Testis (tissue), 3 donors: ENCODE data around the gene C16orf86. TPM values are rescaled to one million over a fixed set of nuclear protein-coding genes. Genes with fewer than 3 reads are reported as not detected.
A peak's percentile ranks its signal among the peaks of the same experiment; 100 is the strongest.

Source experiments
- DNase-seq: peaks from one replicate; pipeline ENCODE4 v3.0.0-alpha.2; 2019
- H3K27ac ChIP-seq, 2 donors: fragments of 200-600 bp; sonication (generic); one replicate each; pipeline ENCODE4 v1.5.1; 2019
- H3K27me3 ChIP-seq: fragments of 200-600 bp; sonication (generic); one replicate; pipeline ENCODE4 v1.5.1; 2019
- H3K36me3 ChIP-seq: fragments of 200-600 bp; sonication (generic); one replicate; pipeline ENCODE4 v1.5.1; 2017; ENCODE audit warnings: low read depth; ENCODE audit errors: missing control alignments
- H3K4me1 ChIP-seq: fragments of 200-600 bp; sonication (generic); one replicate; pipeline ENCODE4 v1.5.1; 2019
- H3K4me3 ChIP-seq, 2 donors: fragments of 200-600 bp; sonication (generic); one replicate each; pipeline ENCODE4 v1.5.1; 2017 to 2019
- H3K9me3 ChIP-seq: fragments of 200-600 bp; sonication (generic); one replicate; pipeline ENCODE4 v1.5.1; 2017
- POLR2A ChIP-seq: fragments of 450-650 bp; IDR thresholded peaks from one replicate; pipeline ENCODE4 v1.6.1; 2017; ENCODE audit warnings: antibody characterized with exemption, mild to moderate bottlenecking, moderate library complexity
- WGBS, 2 donors: methylation state at CpG; one replicate each; pipeline ENCODE4 v1.1.5; 2018; 5-methylcytosine and 5-hydroxymethylcytosine counted together
- intact Hi-C: fragments of 100-400 bp; cut with DNase I; formaldehyde crosslinking; loops from one replicate; pipeline ENCODE4 v1.15.1; 2023; ENCODE audit warnings: low total_unique reads
- polyA plus RNA-seq: library from polyadenylated mRNA; stranded (reverse); fragments of 350-450 nt; fragmentation: Illumina TruSeq; extraction: RNeasy Lipid Tissue Mini Kit (QIAGEN cat#74804); gene quantifications from one replicate; pipeline ENCODE4 v1.2.3, GENCODE V29; 2014; ENCODE audit warnings: low read depth, low replicate concordance; ENCODE audit not compliant: insufficient read depth
- total RNA-seq, 2 donors: library from RNA; depleted of rRNA; stranded (reverse); fragments of >200 nt; gene quantifications; one replicate each; pipeline ENCODE4 v1.2.3, GENCODE V29; 2016
- TF ChIP-seq, protein P1 (sequence below), 3 experiments: fragments of 450-650 bp in 2 of 3; fragments of 200-600 bp in 1 of 3; sonication (generic) in 1 of 3; IDR thresholded peaks; one replicate each; pipeline ENCODE4 v1.5.1; 2016 to 2019; ENCODE audit warnings: antibody characterized with exemption in 3 of 3, mild to moderate bottlenecking in 2 of 3, moderate library complexity in 1 of 3

Gene C16orf86
- total and polyA plus RNA-seq, 3 donors from 2014 or later, result 38.7 to 77.9 (median 43.4) TPM

- intact Hi-C loops, result no loop called here
- H3K27ac ChIP-seq, result no peak overlapping the region
- H3K4me3 ChIP-seq, result no peak overlapping the region
- TF ChIP-seq, protein P1, sequence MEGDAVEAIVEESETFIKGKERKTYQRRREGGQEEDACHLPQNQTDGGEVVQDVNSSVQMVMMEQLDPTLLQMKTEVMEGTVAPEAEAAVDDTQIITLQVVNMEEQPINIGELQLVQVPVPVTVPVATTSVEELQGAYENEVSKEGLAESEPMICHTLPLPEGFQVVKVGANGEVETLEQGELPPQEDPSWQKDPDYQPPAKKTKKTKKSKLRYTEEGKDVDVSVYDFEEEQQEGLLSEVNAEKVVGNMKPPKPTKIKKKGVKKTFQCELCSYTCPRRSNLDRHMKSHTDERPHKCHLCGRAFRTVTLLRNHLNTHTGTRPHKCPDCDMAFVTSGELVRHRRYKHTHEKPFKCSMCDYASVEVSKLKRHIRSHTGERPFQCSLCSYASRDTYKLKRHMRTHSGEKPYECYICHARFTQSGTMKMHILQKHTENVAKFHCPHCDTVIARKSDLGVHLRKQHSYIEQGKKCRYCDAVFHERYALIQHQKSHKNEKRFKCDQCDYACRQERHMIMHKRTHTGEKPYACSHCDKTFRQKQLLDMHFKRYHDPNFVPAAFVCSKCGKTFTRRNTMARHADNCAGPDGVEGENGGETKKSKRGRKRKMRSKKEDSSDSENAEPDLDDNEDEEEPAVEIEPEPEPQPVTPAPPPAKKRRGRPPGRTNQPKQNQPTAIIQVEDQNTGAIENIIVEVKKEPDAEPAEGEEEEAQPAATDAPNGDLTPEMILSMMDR (IDR thresholded peaks at IDR 0.05), result no peak
- no peak for TF ChIP-seq POLR2A
- H3K4me1 ChIP-seq, result peaks cover 2% of the 10 kb centered on the region
- 87 to 90% methylated on average over 12 of the region's 12 CpGs for WGBS, 2 donors
- H3K9me3 ChIP-seq, result no peaks in the 10 kb centered on the region
- no peaks in the 10 kb centered on the region for H3K36me3 ChIP-seq
- H3K27me3 ChIP-seq, result no peaks in the 10 kb centered on the region
- no peak for DNase-seq
These were observed 29.0 kb upstream of the C16orf86 start for GRCh38 chr16:67637625-67638024.

DNA sequence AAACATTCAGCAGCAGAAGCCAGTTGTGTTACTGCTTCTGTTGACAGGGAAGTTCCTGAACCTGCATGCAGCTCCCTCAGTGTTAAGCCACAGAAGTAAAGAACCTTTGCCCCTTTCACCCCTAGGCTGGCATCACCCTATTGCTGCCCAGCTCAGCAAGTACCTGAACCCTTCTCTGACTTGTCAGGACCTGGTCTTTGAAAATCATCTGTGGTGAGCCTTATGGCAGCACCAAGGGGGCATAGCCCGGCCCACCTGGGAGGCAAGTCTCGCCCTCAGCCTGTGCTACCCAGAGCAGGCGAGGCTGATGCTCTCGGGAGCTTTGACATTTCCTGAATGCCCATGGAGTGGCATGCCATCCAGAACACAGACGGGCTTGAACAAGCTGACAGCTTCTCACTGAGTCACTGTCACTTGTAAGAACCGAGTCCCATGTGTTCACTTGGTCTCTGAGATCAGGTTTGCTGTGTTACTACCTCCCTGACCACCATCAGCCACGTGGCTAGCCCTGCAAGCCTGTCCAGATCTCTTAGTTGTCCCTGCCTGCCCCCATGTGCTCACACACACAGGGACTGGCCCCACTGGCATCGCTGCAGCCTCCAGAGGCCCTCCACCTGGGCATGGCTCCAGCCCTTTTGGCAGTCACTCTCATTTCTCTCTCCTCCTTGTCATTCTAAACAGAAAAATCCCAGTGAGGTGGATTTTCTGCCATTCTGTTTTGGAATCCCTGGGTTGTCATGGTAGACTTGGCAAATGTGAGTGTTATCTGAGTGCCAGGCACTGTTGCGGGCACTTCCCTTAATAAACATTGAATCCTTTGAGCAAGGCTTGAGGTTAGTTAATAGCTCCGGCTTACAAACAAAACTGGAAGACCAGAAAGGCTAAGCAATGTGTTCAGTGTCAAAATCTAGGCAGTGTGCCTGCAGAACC is 24.6 kb upstream of the C16orf86 start:
- H3K9me3 ChIP-seq, result no peaks in the 10 kb centered on the region
- DNase-seq, result peak; percentile 73
- 44 to 61% methylated on average over 4 to 10 of the region's 10 CpGs for WGBS, 2 donors
- TF ChIP-seq, protein P1 (IDR thresholded peaks at IDR 0.05), result no peak
- no peak for TF ChIP-seq POLR2A
- H3K4me3 ChIP-seq, result no peak overlapping the region
- intact Hi-C loops, result loop anchor here (10.0 kb wide), 1 partner anchor 97 kb away; no protein-coding TSS in a partner anchor
- no peaks in the 10 kb centered on the region for H3K27me3 ChIP-seq
- H3K27ac ChIP-seq, result no peak overlapping the region
- no peaks in the 10 kb centered on the region for H3K4me1 ChIP-seq
- no peaks in the 10 kb centered on the region for H3K36me3 ChIP-seq

DNA sequence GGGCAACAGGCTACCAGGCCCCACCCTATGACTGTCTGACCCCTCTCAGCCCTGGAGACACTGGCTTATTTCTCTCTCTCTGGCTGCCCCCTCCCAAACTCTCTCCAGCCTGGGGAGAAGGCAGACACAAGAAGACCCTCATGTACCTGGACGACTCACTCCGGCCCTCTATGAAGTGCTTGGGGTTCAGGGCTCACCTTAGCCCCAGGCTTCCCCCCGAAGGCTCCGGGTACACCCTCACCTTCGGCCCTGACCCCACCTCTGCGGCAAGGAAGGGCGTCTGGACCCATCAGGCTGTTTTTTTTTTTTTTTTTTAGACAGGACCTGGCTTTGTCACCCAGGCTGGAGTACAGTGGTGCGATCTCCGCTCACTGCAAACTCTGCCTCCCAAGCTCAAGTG is 22.6 kb upstream of the C16orf86 start:
- Histone ChIP-seq H3K27me3 (no peaks in the 10 kb centered on the region), H3K36me3 (no peaks in the 10 kb centered on the region), H3K4me1 (peaks cover 3% of the 10 kb centered on the region), H3K4me3 (no peak overlapping the region), H3K27ac (no peak overlapping the region), H3K9me3 (no peaks in the 10 kb centered on the region)
- 53 to 69% methylated on average over 9 of the region's 9 CpGs for WGBS, 2 donors
- intact Hi-C loops, result loop anchor here (10.0 kb wide), 1 partner anchor 99 kb away; no protein-coding TSS in a partner anchor
- TF ChIP-seq, protein P1 (IDR thresholded peaks at IDR 0.05), result no peak
- no peak for TF ChIP-seq POLR2A
- DNase-seq, result no peak

DNA sequence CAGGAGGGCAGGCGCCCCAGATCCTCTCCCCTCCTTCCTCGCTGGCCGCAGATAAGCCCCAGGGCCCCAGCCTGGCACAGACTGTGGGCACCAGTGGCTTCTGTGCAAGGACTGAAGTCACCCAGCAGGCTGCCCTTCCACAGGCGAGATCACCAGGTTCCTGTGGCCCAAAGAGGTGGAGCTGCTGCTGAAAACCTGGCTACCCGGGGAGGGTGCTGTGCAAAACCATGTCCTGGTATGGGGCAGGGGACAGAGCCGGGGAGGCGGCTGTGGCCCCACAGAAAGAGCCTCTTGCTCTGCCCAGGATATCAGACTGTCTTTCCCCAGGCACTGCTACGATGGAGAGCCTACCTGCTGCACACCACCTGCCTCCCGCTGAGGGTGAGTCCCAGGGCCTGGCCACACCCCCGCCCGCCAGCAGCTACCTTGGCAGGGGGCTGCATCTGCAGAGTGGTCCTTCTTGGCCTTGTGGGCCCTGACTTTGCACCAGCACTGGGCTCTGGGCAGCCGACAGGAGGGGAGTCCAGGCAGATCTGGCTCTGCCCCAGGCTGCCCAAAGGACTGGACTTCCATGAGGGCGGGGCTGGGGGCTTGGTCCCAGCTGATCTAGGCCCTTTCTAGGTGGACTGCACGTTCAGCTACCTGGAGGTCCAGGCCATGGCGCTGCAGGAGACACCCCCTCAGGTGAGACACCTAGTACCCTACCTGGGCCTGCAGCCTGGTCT is 21.1 kb upstream of the C16orf86 start:
- intact Hi-C loops, result loop anchor here (10.0 kb wide), 1 partner anchor 101 kb away; no protein-coding TSS in a partner anchor
- 85% methylated on average over 14 of the region's 15 CpGs; no CpG with 5 or more reads in 1 of the 2 donors for whole genome bisulfite sequencing, 2 donors

More for the DNA sequence above, 21.1 kb upstream of the C16orf86 start:
- no peak overlapping the region for H3K27ac ChIP-seq
- H3K9me3 ChIP-seq, result no peaks in the 10 kb centered on the region
- DNase-seq, result no peak
- no peaks in the 10 kb centered on the region for H3K36me3 ChIP-seq
- peak overlapping the region in 1 of 2 donors; percentile 54 for H3K4me3 ChIP-seq
- no peaks in the 10 kb centered on the region for H3K27me3 ChIP-seq
- TF ChIP-seq, protein P1 (IDR thresholded peaks at IDR 0.05), result no peak
- TF ChIP-seq POLR2A, result no peak
- peaks cover 3% of the 10 kb centered on the region for H3K4me1 ChIP-seq
